H1 (cell line): Measurements from ENCODE around the gene PLEKHA4. TPM values are rescaled to one million over a fixed set of nuclear protein-coding genes. Genes with fewer than 3 reads are reported as not detected.

Experiments
- RNF2 ChIP-seq: fragments of 200-900, 300-1000 bp; sonication (generic); IDR thresholded peaks from 2 replicates; pipeline ENCODE4 v1.7.1; 2016; ENCODE audit warnings: borderline replicate concordance, low read depth, mild to moderate bottlenecking, antibody characterized with exemption, low read length; ENCODE audit not compliant: poor library complexity, severe bottlenecking; ENCODE audit errors: missing control alignments
- RXRA ChIP-seq: IDR thresholded peaks from 2 replicates; pipeline ENCODE4 v1.6.1; 2011; ENCODE audit warnings: low read depth, mild to moderate bottlenecking, low read length, moderate library complexity; ENCODE audit not compliant: insufficient read depth
- TBP ChIP-seq: IDR thresholded peaks from 2 replicates; pipeline ENCODE4 v1.6.1; 2011; ENCODE audit warnings: low read depth, low read length, improper control_type of control experiment
- USF2 ChIP-seq: IDR thresholded peaks from 2 replicates; pipeline ENCODE4 v1.6.1; 2011; ENCODE audit warnings: low read length, improper control_type of control experiment
- polyA plus RNA-seq, 7 experiments: library from polyadenylated mRNA; depleted of rRNA in 3 of 7; stranded (reverse) in 5 of 7; unstranded in 2 of 7; fragments of >200 nt in 5 of 7; fragments of 200-250 nt in 2 of 7; gene quantifications; 1 replicate in 5 of 7; 2 replicates in 1 of 7; 4 replicates in 1 of 7; pipeline versions ENCODE4 v1.2.1 to v1.2.3, GENCODE V29; 2011 to 2013; ENCODE audit warnings: missing spikeins in 2 of 7, mixed read lengths in 2 of 7
- total RNA-seq: library from RNA; stranded (reverse); fragmentation: NEBNext Ultra II Directional; extraction: Animal tissue kit (Norgen Biotek cat#: 25700); gene quantifications from 2 replicates; pipeline ENCODE4 v1.2.1, GENCODE V29; 2021

PLEKHA4 gene
- total and polyA plus RNA-seq, 2 of the 8 experiments (the other 6 are each of a cell fraction or from before 2014, with no cell fraction given), result 8.2 to 18.0 TPM

- TF ChIP-seq USF2 (no peak), RXRA (no peak), TBP (no peak), RNF2 (no peak)
These were observed 9.3 kb downstream of the PLEKHA4 start (continued) for GRCh38 chr19:48858984-48859710.
